ENCODE measurements around the gene KLHL10. TPM values are rescaled to one million over a fixed set of nuclear protein-coding genes. Genes with fewer than 3 reads are reported as not detected.
"Not testable (repeated sequence)": the region's sequence is repeated elsewhere in the genome, so short reads cannot be mapped to it uniquely, and the experiment has no call there.

The KLHL10 gene
- total RNA-seq, 2 experiments from 2014 or later, result not detected

DNA sequence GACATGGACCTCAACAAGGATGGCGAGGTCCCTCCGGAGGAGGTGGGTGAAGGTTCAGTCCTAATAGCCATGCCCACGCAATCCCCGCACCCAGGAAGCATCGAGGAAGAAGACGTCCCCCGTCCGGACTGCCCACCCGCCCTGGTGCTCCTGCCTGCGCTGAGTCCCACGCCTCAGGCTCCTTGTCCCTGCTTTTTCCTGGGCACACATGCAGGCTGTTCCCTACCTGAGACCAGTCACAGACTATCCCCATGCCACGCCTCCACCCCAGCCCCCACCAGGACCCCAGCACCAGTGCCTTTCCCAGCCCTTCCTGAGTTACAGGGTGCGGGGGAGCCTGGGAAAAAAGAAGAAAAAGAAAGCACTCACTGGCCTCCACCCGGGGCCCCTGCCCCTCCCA lies 15.8 kb upstream of the KLHL10 start:
- DNase-seq, result no peak
- H3K36me3 Mint-ChIP-seq (ENCODE audit: low read depth), result no peaks in the 10 kb centered on the region
- CTCF ChIA-PET, result interaction anchor here (1.5 to 2.3 kb wide), 2 partner anchors 10 to 32 kb away, joined by 3 to 7 read pairs; partner anchors contain the start of gene P3H4
- H3K4me1 Mint-ChIP-seq, result no peaks in the 10 kb centered on the region
- no peak overlapping the region for H3K4me3 Mint-ChIP-seq
- H3K27me3 Mint-ChIP-seq, result no peaks in the 10 kb centered on the region
- no peak overlapping the region for H3K27ac Mint-ChIP-seq
- POLR2A ChIA-PET, result no interaction called here
- no peaks in the 10 kb centered on the region for H3K9me3 Mint-ChIP-seq

DNA sequence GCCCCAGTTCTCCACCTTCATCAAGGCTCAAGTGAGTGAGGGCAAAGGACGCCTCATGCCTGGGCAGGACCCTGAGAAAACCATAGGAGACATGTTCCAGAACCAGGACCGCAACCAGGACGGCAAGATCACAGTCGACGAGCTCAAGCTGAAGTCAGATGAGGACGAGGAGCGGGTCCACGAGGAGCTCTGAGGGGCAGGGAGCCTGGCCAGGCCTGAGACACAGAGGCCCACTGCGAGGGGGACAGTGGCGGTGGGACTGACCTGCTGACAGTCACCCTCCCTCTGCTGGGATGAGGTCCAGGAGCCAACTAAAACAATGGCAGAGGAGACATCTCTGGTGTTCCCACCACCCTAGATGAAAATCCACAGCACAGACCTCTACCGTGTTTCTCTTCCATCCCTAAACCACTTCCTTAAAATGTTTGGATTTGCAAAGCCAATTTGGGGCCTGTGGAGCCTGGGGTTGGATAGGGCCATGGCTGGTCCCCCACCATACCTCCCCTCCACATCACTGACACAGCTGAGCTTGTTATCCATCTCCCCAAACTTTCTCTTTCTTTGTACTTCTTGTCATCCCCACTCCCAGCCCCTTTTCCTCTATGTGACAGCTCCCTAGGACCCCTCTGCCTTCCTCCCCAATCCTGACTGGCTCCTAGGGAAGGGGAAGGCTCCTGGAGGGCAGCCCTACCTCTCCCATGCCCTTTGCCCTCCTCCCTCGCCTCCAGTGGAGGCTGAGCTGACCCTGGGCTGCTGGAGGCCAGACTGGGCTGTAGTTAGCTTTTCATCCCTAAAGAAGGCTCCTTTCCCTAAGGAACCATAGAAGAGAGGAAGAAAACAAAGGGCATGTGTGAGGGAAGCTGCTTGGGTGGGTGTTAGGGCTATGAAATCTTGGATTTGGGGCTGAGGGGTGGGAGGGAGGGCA lies 15.1 kb upstream of the KLHL10 start:
- no peaks in the 10 kb centered on the region for H3K27me3 Mint-ChIP-seq
- POLR2A ChIA-PET, result no interaction called here
- no peaks in the 10 kb centered on the region for H3K9me3 Mint-ChIP-seq
- no peaks in the 10 kb centered on the region for H3K36me3 Mint-ChIP-seq (ENCODE audit: low read depth)
- CTCF ChIA-PET, result interaction anchor here (0.7 to 2.3 kb wide), 4 partner anchors 11 to 31 kb away, joined by 3 to 7 read pairs (median 3); partner anchors contain the start of gene P3H4
- H3K4me3 Mint-ChIP-seq, result no peak overlapping the region
- no peak overlapping the region for H3K27ac Mint-ChIP-seq
- no peaks in the 10 kb centered on the region for H3K4me1 Mint-ChIP-seq
- no peak for DNase-seq

DNA sequence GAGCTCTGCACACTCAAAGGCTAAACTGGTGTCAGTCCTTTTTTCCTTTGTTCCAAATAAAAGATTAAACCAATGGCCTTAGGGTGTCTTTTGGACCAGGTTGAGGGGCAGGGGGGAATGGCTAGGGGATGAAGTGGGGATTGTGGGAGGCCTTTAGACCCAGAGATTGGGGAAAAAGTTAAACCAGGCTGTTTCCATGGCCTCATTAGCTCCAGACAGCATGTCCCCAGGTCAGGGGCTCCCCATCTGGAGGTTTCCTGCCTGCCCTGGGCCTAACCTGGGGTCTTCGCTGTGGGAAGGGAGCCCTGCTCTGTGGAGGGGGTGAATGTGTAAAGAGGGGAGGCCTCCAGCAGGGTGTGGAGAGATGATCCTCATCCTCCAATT lies 14.5 kb upstream of the KLHL10 start:
- H3K36me3 Mint-ChIP-seq (ENCODE audit: low read depth), result no peaks in the 10 kb centered on the region
- DNase-seq, result no peak
- H3K4me3 Mint-ChIP-seq, result no peak overlapping the region
- H3K9me3 Mint-ChIP-seq, result no peaks in the 10 kb centered on the region
- POLR2A ChIA-PET, result no interaction called here
- H3K4me1 Mint-ChIP-seq, result no peaks in the 10 kb centered on the region
- no peak overlapping the region for H3K27ac Mint-ChIP-seq
- CTCF ChIA-PET, result interaction anchor here (0.6 to 2.3 kb wide), 5 partner anchors 12 to 30 kb away, joined by 3 to 7 read pairs (median 3); partner anchors contain the start of gene P3H4
- H3K27me3 Mint-ChIP-seq, result no peaks in the 10 kb centered on the region

DNA sequence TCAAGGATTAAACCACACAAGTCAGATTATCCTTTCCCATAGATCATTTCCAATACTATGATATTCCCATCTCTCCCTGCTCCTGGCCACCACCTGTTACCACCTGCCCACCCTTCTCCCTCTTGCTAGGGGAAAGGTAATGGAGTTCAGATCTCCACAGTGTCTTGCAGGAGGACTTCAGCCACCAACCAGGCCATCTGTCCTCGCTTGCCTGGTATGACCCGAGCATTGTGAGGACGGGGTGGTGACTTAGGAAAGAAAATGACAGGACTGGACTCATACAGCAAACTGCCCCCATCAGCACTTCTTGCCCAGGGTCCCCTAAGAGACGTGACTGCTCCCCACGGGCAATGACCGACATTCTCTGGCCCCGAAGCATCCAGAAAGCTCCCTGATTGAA lies 14.0 kb upstream of the KLHL10 start:
- H3K4me3 Mint-ChIP-seq, result no peak overlapping the region
- H3K36me3 Mint-ChIP-seq (ENCODE audit: low read depth), result no peaks in the 10 kb centered on the region
- no peaks in the 10 kb centered on the region for H3K27me3 Mint-ChIP-seq
- no peaks in the 10 kb centered on the region for H3K4me1 Mint-ChIP-seq
- DNase-seq, result no peak
- no peaks in the 10 kb centered on the region for H3K9me3 Mint-ChIP-seq
- H3K27ac Mint-ChIP-seq, result no peak overlapping the region
- ChIA-PET CTCF (interaction anchor here (0.6 to 2.3 kb wide), 2 partner anchors 12 to 21 kb away, joined by 4 to 7 read pairs; partner anchors contain the start of gene P3H4), POLR2A (no interaction called here)

DNA sequence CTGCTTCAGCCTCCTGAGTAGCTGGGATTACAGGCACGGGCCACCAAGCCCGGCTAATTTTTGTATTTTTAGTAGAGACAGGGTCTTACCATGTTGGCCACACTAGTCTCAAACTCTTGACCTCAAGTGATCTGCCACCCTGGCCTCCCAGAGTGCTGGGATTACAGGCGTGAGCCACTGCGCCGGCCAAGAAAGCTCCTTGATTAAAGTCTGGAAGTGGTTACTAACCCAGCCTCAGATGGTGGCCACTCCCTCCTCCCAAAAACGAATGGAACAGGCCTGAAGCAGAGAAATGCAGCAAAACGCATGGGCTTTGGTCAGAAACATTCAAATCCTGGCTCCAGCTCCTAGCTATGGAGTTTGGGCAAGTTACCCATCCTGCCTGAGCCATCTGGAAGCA lies 13.5 kb upstream of the KLHL10 start:
- no peaks in the 10 kb centered on the region for H3K9me3 Mint-ChIP-seq
- no peak overlapping the region for H3K4me3 Mint-ChIP-seq
- no peaks in the 10 kb centered on the region for H3K36me3 Mint-ChIP-seq (ENCODE audit: low read depth)
- ChIA-PET POLR2A (no interaction called here), CTCF (interaction anchor here (2.3 kb wide), 1 partner anchor 13 kb away, joined by 7 read pairs; the partner anchor contains the start of gene P3H4)
- no peak for DNase-seq
- no peak overlapping the region for H3K27ac Mint-ChIP-seq
- H3K4me1 Mint-ChIP-seq, result no peaks in the 10 kb centered on the region
- H3K27me3 Mint-ChIP-seq, result no peaks in the 10 kb centered on the region

DNA sequence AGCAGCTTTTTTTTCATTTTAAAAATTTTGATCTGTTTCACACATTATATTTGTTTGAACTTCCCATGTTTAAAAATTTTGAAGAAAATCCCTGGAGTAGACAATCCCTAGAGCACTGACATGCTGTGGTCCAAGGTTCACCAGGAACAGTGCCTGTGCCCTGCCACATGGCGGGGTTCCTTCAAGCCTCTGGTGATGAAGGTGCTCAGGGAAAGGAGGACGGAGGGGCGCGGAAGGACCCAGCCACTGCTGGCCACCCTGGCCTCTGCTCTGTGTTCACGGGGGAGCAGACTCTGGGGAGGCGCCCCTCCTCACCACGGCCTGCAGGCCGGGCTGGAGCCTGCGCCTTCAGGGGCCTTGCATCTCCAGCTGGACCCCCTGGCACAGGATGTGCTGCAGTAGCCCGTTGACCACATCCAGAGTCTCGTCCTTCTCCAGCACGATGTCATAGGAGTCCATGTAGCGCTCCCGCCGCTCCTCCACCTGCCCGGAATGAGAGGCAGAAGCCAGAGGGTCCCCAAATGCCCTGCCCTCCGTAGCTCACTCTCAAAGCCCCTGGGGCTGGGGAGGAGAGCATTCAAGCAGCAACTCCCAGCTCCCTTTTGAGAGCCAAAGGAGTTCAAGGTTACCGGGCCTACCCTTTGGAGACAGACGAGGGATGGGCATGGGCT lies 12.3 kb upstream of the KLHL10 start:
- no peak overlapping the region for H3K4me3 Mint-ChIP-seq
- CTCF ChIA-PET, result interaction anchor here (0.5 to 1.7 kb wide), 2 partner anchors 10 to 46 kb away, joined by 3 to 6 read pairs; no protein-coding TSS in a partner anchor
- DNase-seq, result no peak
- H3K27ac Mint-ChIP-seq, result no peak overlapping the region
- H3K4me1 Mint-ChIP-seq, result no peaks in the 10 kb centered on the region
- H3K9me3 Mint-ChIP-seq, result no peaks in the 10 kb centered on the region
- H3K36me3 Mint-ChIP-seq (ENCODE audit: low read depth), result no peaks in the 10 kb centered on the region
- POLR2A ChIA-PET, result no interaction called here
- no peaks in the 10 kb centered on the region for H3K27me3 Mint-ChIP-seq

DNA sequence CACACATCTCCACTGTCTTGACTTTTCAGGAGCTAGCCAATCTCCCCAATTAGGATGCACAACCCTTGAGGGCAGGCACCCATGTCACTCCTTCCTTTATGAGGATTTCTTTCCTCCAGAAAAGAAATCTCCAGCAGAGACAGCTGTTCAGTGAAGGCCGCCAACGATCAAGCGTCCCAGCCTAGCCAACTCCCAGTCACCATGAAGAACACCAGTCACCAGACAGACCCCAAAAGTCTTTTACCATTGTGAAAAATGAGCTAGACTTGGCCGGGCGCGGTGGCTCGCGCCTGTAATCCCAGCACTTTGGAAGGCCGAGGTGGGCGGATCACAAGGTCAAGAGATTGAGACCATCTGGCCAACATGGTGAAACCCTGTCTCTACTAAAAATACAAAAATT lies 7.7 kb upstream of the KLHL10 start:
- H3K4me1 Mint-ChIP-seq; H3K27ac Mint-ChIP-seq; H3K36me3 Mint-ChIP-seq (ENCODE audit: low read depth); H3K9me3 Mint-ChIP-seq; H3K4me3 Mint-ChIP-seq; POLR2A ChIA-PET; H3K27me3 Mint-ChIP-seq; DNase-seq: not testable (repeated sequence)
- CTCF ChIA-PET, result interaction anchor here (1.2 kb wide), 1 partner anchor 10 kb away, joined by 3 read pairs; no protein-coding TSS in a partner anchor

DNA sequence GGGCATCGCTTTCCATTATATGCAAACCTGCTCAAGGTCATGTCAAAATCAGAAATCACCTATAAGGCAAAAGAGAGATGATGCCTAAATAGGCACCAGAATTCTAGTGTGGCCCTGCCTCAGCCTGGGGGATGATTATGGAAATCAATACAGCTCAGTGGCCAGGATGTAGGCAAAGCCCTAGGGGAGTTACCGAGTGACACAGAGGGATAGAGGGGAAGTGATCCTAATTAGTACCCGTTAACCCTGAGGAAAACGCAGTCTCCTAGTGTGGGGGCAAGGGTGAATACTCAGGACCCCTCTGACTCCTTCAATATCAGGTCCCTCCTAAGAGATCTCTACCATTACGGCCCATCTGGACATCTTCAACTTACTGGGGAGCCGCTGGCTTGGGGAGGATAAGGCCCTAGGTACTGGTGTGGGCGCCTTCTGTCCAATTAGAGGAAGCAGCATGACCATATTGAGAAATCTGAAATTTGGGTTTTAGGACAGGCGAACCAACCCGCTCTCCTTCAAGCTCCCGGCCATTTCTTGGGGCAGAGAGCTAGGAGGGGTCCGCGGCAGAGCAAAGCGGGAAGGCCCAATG lies 2.3 kb upstream of the KLHL10 start:
- peaks cover 7% of the 10 kb centered on the region for H3K36me3 Mint-ChIP-seq (ENCODE audit: low read depth)
- no peak for DNase-seq
- peaks cover 3% of the 10 kb centered on the region for H3K27me3 Mint-ChIP-seq
- peaks cover 16% of the 10 kb centered on the region for H3K4me1 Mint-ChIP-seq
- ChIA-PET POLR2A (no interaction called here), CTCF (interaction anchor here (0.6 to 0.7 kb wide), 2 partner anchors 34 to 329 kb away, joined by 3 to 4 read pairs; no protein-coding TSS in a partner anchor)
- peak overlapping the region; percentile 16 for H3K27ac Mint-ChIP-seq
- no peaks in the 10 kb centered on the region for H3K9me3 Mint-ChIP-seq
- peak overlapping the region; percentile 74 for H3K4me3 Mint-ChIP-seq

DNA sequence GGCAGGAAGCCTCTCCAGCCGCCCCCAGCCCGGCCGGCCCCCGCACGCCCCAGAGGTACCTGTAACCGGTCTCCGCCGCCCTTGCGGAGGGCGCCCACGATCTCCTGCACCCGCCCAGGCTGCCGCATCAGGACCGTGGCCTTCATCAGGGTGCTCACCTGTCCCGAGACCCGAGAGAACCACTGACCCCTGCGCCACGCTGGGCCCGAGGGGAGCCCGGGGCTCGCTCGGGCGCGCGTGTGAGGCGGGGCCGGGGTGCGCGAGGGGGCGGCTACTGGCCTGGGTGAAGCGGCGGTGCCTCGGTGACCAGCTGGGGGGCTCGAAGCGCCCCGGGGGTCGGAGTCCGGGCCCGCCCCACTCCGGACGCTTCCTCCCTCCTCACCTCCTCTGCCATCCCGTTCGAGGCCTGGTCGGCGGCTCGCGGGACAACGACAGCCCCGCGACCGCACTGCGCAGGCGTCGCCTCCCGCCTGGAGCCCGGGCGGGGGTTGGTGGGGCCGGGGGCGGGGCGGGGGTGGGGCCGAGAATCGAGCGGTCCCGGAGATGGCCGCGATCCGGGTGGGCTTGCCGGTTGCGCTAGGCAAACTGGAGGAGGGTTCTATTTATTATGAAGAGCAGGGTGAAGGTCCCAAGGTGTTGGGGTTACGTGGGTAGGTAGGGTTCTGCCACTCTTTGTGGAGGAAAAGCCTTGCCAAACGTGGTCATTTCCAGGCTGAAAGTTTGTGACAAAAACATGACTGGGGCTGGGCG lies 1.6 kb upstream of the KLHL10 start, which contains the start of gene NT5C3B:
TSS of gene NT5C3B (minus strand) at position 433 of the 750 bp plus-strand sequence. CDS start at position 394, 39 bp downstream.
- Mint-ChIP-seq H3K9me3 (no peaks in the 10 kb centered on the region), H3K27me3 (peaks cover 3% of the 10 kb centered on the region), H3K36me3 (ENCODE audit: low read depth) (peaks cover 4% of the 10 kb centered on the region), H3K27ac (peak within 1 kb of the TSS; percentile 50), H3K4me1 (peaks cover 16% of the 10 kb centered on the region), H3K4me3 (peak within 1 kb of the TSS; percentile 76)
- CTCF ChIA-PET, result interaction anchor here (0.6 kb wide), 1 partner anchor 329 kb away, joined by 4 read pairs; no protein-coding TSS in a partner anchor
- DNase-seq, result peak; percentile 42
- POLR2A ChIA-PET, result no interaction called here

DNA sequence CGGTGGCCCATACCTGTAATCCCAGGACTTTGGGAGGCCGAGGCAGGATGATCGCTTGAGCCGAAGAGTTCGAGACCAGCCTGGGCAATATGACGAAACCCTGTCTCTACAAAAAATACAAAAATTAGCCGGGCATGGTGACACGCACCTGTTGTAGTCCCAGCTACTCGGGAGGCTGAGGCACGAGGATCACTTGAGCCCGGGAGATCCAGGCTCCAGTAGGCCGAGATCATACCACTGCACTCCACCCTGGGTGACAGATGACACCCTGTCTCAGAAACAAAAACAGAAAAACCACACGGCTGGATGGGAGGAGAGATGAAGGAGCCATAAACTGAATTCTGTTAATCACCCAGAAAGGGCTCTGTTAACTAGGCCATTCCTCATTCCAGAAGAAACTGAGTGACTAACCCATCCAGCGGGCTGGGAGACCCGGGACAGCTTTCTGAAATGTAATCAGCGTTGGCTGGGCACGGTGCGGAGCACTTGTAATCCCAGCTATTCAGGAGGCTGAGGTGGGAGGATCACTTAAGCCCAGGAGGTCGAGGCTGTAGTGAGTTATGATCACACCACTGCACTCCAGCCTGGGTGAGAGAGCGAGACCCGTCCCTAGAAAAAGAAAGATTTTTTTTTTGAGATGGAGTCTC lies 952 bp upstream of the KLHL10 start:
- Mint-ChIP-seq H3K27me3 (peaks cover 3% of the 10 kb centered on the region), H3K4me1 (peaks cover 16% of the 10 kb centered on the region), H3K9me3 (no peaks in the 10 kb centered on the region), H3K4me3 (peak overlapping the region; percentile 76), H3K36me3 (ENCODE audit: low read depth) (peaks cover 4% of the 10 kb centered on the region), H3K27ac (peak overlapping the region; percentile 50)
- ChIA-PET CTCF (no interaction called here), POLR2A (no interaction called here)
- no peak for DNase-seq

DNA sequence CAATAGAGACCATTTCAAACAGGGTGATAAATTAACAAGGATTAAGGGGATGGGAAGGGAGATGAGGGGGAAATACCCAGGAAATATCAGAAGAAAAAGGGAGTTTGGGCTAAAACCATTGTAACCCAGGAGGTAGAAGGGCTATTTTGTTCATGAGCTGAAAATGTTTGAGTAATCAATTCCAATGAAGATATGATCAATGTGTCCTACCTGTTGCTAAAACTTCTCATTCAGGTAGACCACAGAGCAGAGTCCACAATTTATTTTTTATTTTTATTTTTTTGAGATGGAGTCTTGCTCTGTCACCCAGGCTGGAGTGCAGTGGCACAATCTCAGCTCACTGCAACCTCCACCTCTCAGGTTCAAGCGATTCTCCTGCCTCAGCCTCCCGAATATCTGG lies 1.8 kb downstream of the KLHL10 start:
- CTCF ChIA-PET, result interaction anchor here (0.6 to 0.7 kb wide), 3 partner anchors 13 to 1358 kb away, joined by 3 to 5 read pairs (median 3); no protein-coding TSS in a partner anchor
- H3K27ac Mint-ChIP-seq; DNase-seq; H3K36me3 Mint-ChIP-seq (ENCODE audit: low read depth); H3K4me3 Mint-ChIP-seq; POLR2A ChIA-PET; H3K9me3 Mint-ChIP-seq; H3K27me3 Mint-ChIP-seq: not testable (repeated sequence)
- peaks cover 16% of the 10 kb centered on the region for H3K4me1 Mint-ChIP-seq

DNA sequence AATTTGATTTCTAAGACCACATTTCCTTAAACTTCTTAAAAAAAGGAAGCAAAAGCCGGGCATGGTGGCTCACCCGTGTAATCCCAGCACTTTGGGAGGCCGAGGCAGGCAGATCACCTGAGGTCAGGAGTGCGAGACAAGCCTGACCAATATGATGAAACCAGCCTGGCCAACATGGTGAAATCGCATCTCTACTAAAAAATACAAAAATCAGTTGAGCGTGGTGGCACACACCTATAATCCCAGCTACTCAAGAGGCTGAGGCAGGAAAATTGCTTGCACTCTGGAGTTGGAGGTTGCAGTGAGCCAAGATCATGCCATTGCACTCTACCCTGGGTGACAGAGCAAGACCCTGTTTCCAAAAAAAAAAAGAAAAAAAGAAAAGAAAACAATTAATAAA lies 3.2 kb downstream of the KLHL10 start:
- DNase-seq; H3K27me3 Mint-ChIP-seq; H3K4me1 Mint-ChIP-seq; H3K4me3 Mint-ChIP-seq; POLR2A ChIA-PET; CTCF ChIA-PET; H3K9me3 Mint-ChIP-seq; H3K36me3 Mint-ChIP-seq (ENCODE audit: low read depth); H3K27ac Mint-ChIP-seq: not testable (repeated sequence)

All from activated CD4-positive, alpha-beta T cell treated with anti-CD3 and anti-CD28 coated beads, Interleukin-2, amount 10 ng/mL, durations not matched to agents 7 days and 5 days (primary cell).